ENCODE results near the gene SHTN1. TPM values are rescaled to one million over a fixed set of nuclear protein-coding genes. Genes with fewer than 3 reads are reported as not detected.

The SHTN1 gene, protein sequence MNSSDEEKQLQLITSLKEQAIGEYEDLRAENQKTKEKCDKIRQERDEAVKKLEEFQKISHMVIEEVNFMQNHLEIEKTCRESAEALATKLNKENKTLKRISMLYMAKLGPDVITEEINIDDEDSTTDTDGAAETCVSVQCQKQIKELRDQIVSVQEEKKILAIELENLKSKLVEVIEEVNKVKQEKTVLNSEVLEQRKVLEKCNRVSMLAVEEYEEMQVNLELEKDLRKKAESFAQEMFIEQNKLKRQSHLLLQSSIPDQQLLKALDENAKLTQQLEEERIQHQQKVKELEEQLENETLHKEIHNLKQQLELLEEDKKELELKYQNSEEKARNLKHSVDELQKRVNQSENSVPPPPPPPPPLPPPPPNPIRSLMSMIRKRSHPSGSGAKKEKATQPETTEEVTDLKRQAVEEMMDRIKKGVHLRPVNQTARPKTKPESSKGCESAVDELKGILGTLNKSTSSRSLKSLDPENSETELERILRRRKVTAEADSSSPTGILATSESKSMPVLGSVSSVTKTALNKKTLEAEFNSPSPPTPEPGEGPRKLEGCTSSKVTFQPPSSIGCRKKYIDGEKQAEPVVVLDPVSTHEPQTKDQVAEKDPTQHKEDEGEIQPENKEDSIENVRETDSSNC
- total RNA-seq: 1 to 10 TPM in 1 of 2 experiments, under 1 TPM in 1; 0.83 to 1.6 TPM
- under 1 TPM in 1 of 2 donors, not detected in 1; 0.12 TPM for polyA plus RNA-seq

GRCh38 chr10:117005026-117005526, at the start of gene SHTN1:
Gene SHTN1 (minus strand): TSS chr10:117005187. CDS start chr10:117005079, 108 bp downstream.
- ChIA-PET POLR2A (ENCODE audit: partially characterized antibody) (no interaction called here), CTCF (ENCODE audit: partially characterized antibody) (interaction anchor here (0.7 to 1.7 kb wide), 2 partner anchors 162 to 170 kb away, joined by 3 read pairs; no protein-coding TSS in a partner anchor)
- Mint-ChIP-seq H3K4me1 (peaks cover 0 to 5% (median 4%) of the 10 kb centered on the region in 4 donors), H3K27ac (peak within 1 kb of the TSS in 1 of 7 donors; percentile 24), H3K27me3 (peaks cover 19 to 36% of the 10 kb centered on the region in 2 donors), H3K9me3 (peaks cover 0 to 3% (median under 1%) of the 10 kb centered on the region in 8 donors), H3K36me3 (no peaks in the 10 kb centered on the region), H3K4me3 (peak within 1 kb of the TSS; percentile 49 to 82 (median 78))
- DNase-seq: peak; percentile 0 to 39 (median 18)
- intact Hi-C loops (cut with micrococcal nuclease): no loop called here
- Histone ChIP-seq H3K4me3 (ENCODE audit: low read length in 2 of 2) (peak within 1 kb of the TSS in 1 of 2 donors; percentile 38), H3K27me3 (ENCODE audit: insufficient read depth, low read length) (no peaks in the 10 kb centered on the region), H3K36me3 (ENCODE audit: insufficient read depth, low read length) (no peaks in the 10 kb centered on the region), H3K9me3 (ENCODE audit: control insufficient read depth in 1 of 2, low read length in 2 of 2) (no peaks in the 10 kb centered on the region), H3K27ac (ENCODE audit: low read depth, low read length) (no peak within 1 kb of the TSS), H3K4me1 (ENCODE audit: insufficient read depth, low read length) (peaks cover 4% of the 10 kb centered on the region)

- H3K27me3 ChIP-seq (ENCODE audit: insufficient read depth, low read length): no peaks in the 10 kb centered on the region
- Mint-ChIP-seq H3K27ac (no peak overlapping the region), H3K36me3 (peaks cover 0 to 3% of the 10 kb centered on the region in 2 donors), H3K4me1 (no peaks in the 10 kb centered on the region), H3K4me3 (no peak overlapping the region), H3K27me3 (peaks cover 2 to 4% of the 10 kb centered on the region in 2 donors), H3K9me3 (peaks cover 0 to 25% (median 5%) of the 10 kb centered on the region in 8 donors)
- intact Hi-C loops (cut with micrococcal nuclease): no loop called here
- ChIA-PET POLR2A (ENCODE audit: partially characterized antibody) (no interaction called here), CTCF (ENCODE audit: partially characterized antibody) (no interaction called here)
- H3K4me1 ChIP-seq (ENCODE audit: insufficient read depth, low read length): no peaks in the 10 kb centered on the region
- no peak overlapping the region for H3K4me3 ChIP-seq (ENCODE audit: low read length in 2 of 2)
- no peak overlapping the region for H3K27ac ChIP-seq (ENCODE audit: low read depth, low read length)
- no peak for DNase-seq
- H3K9me3 ChIP-seq (ENCODE audit: control insufficient read depth in 1 of 2, low read length in 2 of 2): no peaks in the 10 kb centered on the region
- H3K36me3 ChIP-seq (ENCODE audit: insufficient read depth, low read length): no peaks in the 10 kb centered on the region
These were observed 48.5 kb upstream of the SHTN1 start for GRCh38 chr10:117053482-117053881.

- peaks cover 0 to 5% of the 10 kb centered on the region in 2 donors for H3K27me3 Mint-ChIP-seq
- no peak overlapping the region for H3K4me3 Mint-ChIP-seq
- Histone ChIP-seq H3K4me3 (ENCODE audit: low read length in 2 of 2) (no peak overlapping the region), H3K27ac (ENCODE audit: low read depth, low read length) (no peak overlapping the region), H3K9me3 (ENCODE audit: control insufficient read depth in 1 of 2, low read length in 2 of 2) (no peaks in the 10 kb centered on the region), H3K27me3 (ENCODE audit: insufficient read depth, low read length) (no peaks in the 10 kb centered on the region), H3K36me3 (ENCODE audit: insufficient read depth, low read length) (no peaks in the 10 kb centered on the region), H3K4me1 (ENCODE audit: insufficient read depth, low read length) (no peaks in the 10 kb centered on the region)
- H3K36me3 Mint-ChIP-seq: no peaks in the 10 kb centered on the region
- no peak overlapping the region for H3K27ac Mint-ChIP-seq
- intact Hi-C loops (cut with micrococcal nuclease): no loop called here
- POLR2A ChIA-PET (ENCODE audit: partially characterized antibody): no interaction called here
- CTCF ChIA-PET (ENCODE audit: partially characterized antibody): no interaction called here
- H3K9me3 Mint-ChIP-seq: peaks cover 0 to 27% (median 16%) of the 10 kb centered on the region in 8 donors
- no peaks in the 10 kb centered on the region for H3K4me1 Mint-ChIP-seq
- no peak for DNase-seq
These were observed 43.0 kb upstream of the SHTN1 start for GRCh38 chr10:117047947-117048346.

- POLR2A ChIA-PET (ENCODE audit: partially characterized antibody): no interaction called here
These were observed 11.3 kb upstream of the SHTN1 start for GRCh38 chr10:117016266-117016665.

DNA sequence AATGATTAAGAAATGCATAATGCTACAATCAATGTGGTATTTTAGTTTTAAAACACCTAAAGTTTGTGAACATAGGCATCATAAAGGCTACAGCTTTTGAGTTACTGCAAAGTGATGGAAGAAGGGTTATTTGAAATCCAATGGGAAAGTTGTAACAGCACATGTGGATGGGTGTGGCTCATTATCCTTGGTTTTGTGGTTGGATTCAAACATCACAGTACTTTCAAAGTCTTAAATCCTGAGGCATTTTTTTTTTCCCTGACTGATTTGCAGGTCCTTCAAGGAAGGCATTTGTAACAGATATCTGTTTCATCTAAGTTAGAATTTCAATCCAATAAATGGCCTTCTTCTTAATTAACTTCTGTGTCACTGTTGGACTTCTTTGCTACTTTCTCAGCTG, 9.8 kb upstream of the SHTN1 start:
- Mint-ChIP-seq H3K4me3 (no peak overlapping the region), H3K36me3 (no peaks in the 10 kb centered on the region)
- CTCF ChIA-PET (ENCODE audit: partially characterized antibody): no interaction called here

More at GRCh38 chr10:117016266-117016665, 11.3 kb upstream of the SHTN1 start:
- intact Hi-C loops (cut with micrococcal nuclease): no loop called here
- Mint-ChIP-seq H3K27ac (no peak overlapping the region), H3K9me3 (no peaks in the 10 kb centered on the region), H3K4me3 (no peak overlapping the region), H3K4me1 (no peaks in the 10 kb centered on the region), H3K27me3 (peaks cover 0 to 1% of the 10 kb centered on the region in 2 donors), H3K36me3 (no peaks in the 10 kb centered on the region)
- DNase-seq: no peak
- no peak overlapping the region for H3K27ac ChIP-seq (ENCODE audit: low read depth, low read length)
- H3K36me3 ChIP-seq (ENCODE audit: insufficient read depth, low read length): no peaks in the 10 kb centered on the region
- H3K27me3 ChIP-seq (ENCODE audit: insufficient read depth, low read length): no peaks in the 10 kb centered on the region
- H3K9me3 ChIP-seq (ENCODE audit: control insufficient read depth in 1 of 2, low read length in 2 of 2): no peaks in the 10 kb centered on the region
- CTCF ChIA-PET (ENCODE audit: partially characterized antibody): no interaction called here
- H3K4me1 ChIP-seq (ENCODE audit: insufficient read depth, low read length): no peaks in the 10 kb centered on the region
- no peak overlapping the region for H3K4me3 ChIP-seq (ENCODE audit: low read length in 2 of 2)

GRCh38 chr10:117007080-117007479, 2.1 kb upstream of the SHTN1 start:
- H3K27me3 ChIP-seq (ENCODE audit: insufficient read depth, low read length): no peaks in the 10 kb centered on the region
- ChIA-PET POLR2A (ENCODE audit: partially characterized antibody) (no interaction called here), CTCF (ENCODE audit: partially characterized antibody) (no interaction called here)
- H3K27ac ChIP-seq (ENCODE audit: low read depth, low read length): no peak overlapping the region
- Mint-ChIP-seq H3K4me3 (no peak overlapping the region), H3K36me3 (no peaks in the 10 kb centered on the region), H3K4me1 (peaks cover 0 to 5% (median 4%) of the 10 kb centered on the region in 4 donors), H3K27me3 (peaks cover 17 to 26% of the 10 kb centered on the region in 2 donors), H3K27ac (no peak overlapping the region), H3K9me3 (peaks cover 0 to 3% (median 0%) of the 10 kb centered on the region in 8 donors)
- no peaks in the 10 kb centered on the region for H3K36me3 ChIP-seq (ENCODE audit: insufficient read depth, low read length)
- no peak for DNase-seq
- H3K9me3 ChIP-seq (ENCODE audit: control insufficient read depth in 1 of 2, low read length in 2 of 2): no peaks in the 10 kb centered on the region
- no peak overlapping the region for H3K4me3 ChIP-seq (ENCODE audit: low read length in 2 of 2)
- intact Hi-C loops (cut with micrococcal nuclease): no loop called here
- peaks cover 4% of the 10 kb centered on the region for H3K4me1 ChIP-seq (ENCODE audit: insufficient read depth, low read length)

More for the DNA sequence above, 9.8 kb upstream of the SHTN1 start:
- no peak overlapping the region for H3K27ac Mint-ChIP-seq
- no peak for DNase-seq
- Histone ChIP-seq H3K27ac (ENCODE audit: low read depth, low read length) (no peak overlapping the region), H3K36me3 (ENCODE audit: insufficient read depth, low read length) (no peaks in the 10 kb centered on the region), H3K27me3 (ENCODE audit: insufficient read depth, low read length) (no peaks in the 10 kb centered on the region), H3K9me3 (ENCODE audit: control insufficient read depth in 1 of 2, low read length in 2 of 2) (no peaks in the 10 kb centered on the region), H3K4me1 (ENCODE audit: insufficient read depth, low read length) (no peaks in the 10 kb centered on the region), H3K4me3 (ENCODE audit: low read length in 2 of 2) (no peak overlapping the region)
- POLR2A ChIA-PET (ENCODE audit: partially characterized antibody): no interaction called here
- peaks cover 1% of the 10 kb centered on the region in 2 donors for H3K27me3 Mint-ChIP-seq
- intact Hi-C loops (cut with micrococcal nuclease): no loop called here
- no peaks in the 10 kb centered on the region for H3K9me3 Mint-ChIP-seq
- H3K4me1 Mint-ChIP-seq: no peaks in the 10 kb centered on the region

DNA sequence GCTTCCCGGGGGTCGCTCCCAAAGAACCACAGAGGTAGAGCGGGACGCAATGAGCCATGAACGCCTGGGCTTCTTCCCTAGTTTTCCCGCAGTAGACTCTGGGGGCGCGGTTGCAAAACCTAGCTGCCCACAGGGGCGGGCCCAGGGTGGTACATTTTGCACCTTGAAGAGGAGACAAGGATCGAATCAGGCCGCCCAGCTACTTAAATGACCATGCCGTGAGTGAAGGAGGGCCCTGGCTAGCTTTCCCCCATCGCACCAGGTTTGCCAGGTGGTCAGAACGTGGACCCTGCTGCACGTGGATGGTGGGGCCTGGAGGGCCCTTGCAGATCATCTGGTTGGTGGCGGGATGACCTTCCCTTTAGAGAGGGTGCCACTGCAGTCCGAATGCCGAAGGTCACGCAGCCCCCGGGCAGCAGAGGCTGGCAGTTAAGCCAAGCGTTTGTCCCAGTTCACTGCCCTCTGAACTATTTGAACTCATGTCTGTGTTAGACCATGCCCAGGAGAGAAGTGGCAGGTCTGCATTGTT, 604 bp upstream of the SHTN1 start:
- no peaks in the 10 kb centered on the region for H3K9me3 ChIP-seq (ENCODE audit: control insufficient read depth in 1 of 2, low read length in 2 of 2)
- Mint-ChIP-seq H3K27me3 (peaks cover 19 to 33% of the 10 kb centered on the region in 2 donors), H3K9me3 (peaks cover 0 to 3% (median under 1%) of the 10 kb centered on the region in 8 donors), H3K4me1 (peaks cover 0 to 5% (median 4%) of the 10 kb centered on the region in 4 donors), H3K27ac (no peak overlapping the region), H3K36me3 (no peaks in the 10 kb centered on the region), H3K4me3 (peak overlapping the region in 6 of 8 donors; percentile 38 to 66 (median 54))
- H3K4me3 ChIP-seq (ENCODE audit: low read length in 2 of 2): no peak overlapping the region
- H3K27ac ChIP-seq (ENCODE audit: low read depth, low read length): no peak overlapping the region
- CTCF ChIA-PET (ENCODE audit: partially characterized antibody): interaction anchor here (1.7 kb wide), 1 partner anchor 162 kb away, joined by 3 read pairs; no protein-coding TSS in a partner anchor
- H3K27me3 ChIP-seq (ENCODE audit: insufficient read depth, low read length): no peaks in the 10 kb centered on the region
- intact Hi-C loops (cut with micrococcal nuclease): no loop called here
- no peaks in the 10 kb centered on the region for H3K36me3 ChIP-seq (ENCODE audit: insufficient read depth, low read length)
- DNase-seq: no peak
- POLR2A ChIA-PET (ENCODE audit: partially characterized antibody): no interaction called here
- H3K4me1 ChIP-seq (ENCODE audit: insufficient read depth, low read length): peaks cover 4% of the 10 kb centered on the region
